Fibroblast of lung (primary cell): ENCODE measurements around the gene CLP1.

Source experiments
- EZH2 ChIP-seq: IDR thresholded peaks from 2 replicates; pipeline ENCODE4 v1.5.1; 2012; ENCODE audit warnings: low read length, control low read depth, mild to moderate bottlenecking; ENCODE audit errors: missing control alignments
- TF ChIP-seq, protein P1 (sequence below), 2 donors: IDR thresholded peaks in 1 of 2; conservative IDR thresholded peaks in 1 of 2; 1 replicate in 1 of 2; 2 replicates in 1 of 2; pipeline ENCODE4 v1.5.1; 2011 to 2012; ENCODE audit warnings: low read length in 2 of 2, control low read depth in 1 of 2, inconsistent platforms in 1 of 2, low read depth in 1 of 2, mild to moderate bottlenecking in 1 of 2

DNA sequence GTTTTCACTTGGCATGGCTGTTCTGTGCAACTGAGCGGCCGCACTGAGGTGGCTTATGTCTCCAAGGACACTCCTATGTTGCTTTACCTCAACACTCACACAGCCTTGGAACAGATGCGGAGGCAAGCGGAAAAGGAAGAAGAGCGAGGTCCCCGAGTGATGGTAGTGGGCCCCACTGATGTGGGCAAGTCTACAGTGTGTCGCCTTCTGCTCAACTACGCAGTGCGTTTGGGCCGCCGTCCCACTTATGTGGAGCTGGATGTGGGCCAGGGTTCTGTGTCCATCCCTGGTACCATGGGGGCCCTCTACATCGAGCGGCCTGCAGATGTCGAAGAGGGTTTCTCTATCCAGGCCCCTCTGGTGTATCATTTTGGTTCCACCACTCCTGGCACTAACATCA lies 2.1 kb downstream of the CLP1 start:
- no peak for TF ChIP-seq EZH2
- TF ChIP-seq, protein P1, sequence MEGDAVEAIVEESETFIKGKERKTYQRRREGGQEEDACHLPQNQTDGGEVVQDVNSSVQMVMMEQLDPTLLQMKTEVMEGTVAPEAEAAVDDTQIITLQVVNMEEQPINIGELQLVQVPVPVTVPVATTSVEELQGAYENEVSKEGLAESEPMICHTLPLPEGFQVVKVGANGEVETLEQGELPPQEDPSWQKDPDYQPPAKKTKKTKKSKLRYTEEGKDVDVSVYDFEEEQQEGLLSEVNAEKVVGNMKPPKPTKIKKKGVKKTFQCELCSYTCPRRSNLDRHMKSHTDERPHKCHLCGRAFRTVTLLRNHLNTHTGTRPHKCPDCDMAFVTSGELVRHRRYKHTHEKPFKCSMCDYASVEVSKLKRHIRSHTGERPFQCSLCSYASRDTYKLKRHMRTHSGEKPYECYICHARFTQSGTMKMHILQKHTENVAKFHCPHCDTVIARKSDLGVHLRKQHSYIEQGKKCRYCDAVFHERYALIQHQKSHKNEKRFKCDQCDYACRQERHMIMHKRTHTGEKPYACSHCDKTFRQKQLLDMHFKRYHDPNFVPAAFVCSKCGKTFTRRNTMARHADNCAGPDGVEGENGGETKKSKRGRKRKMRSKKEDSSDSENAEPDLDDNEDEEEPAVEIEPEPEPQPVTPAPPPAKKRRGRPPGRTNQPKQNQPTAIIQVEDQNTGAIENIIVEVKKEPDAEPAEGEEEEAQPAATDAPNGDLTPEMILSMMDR (conservative IDR thresholded peaks at IDR 0.05 in 1 of 2, IDR thresholded peaks at IDR 0.05 in 1 of 2; ENCODE audit: low read depth in 1 of 2, low read length in 2 of 2) = no peak
